ENCODE results near the gene ACY1. TPM values are rescaled to one million over a fixed set of nuclear protein-coding genes. Genes with fewer than 3 reads are reported as not detected.

The ACY1 gene
- total and polyA plus RNA-seq, 2 of the 13 experiments (the other 11 are each of a cell fraction or from before 2014, with no cell fraction given): 113 to 162 TPM

DNA sequence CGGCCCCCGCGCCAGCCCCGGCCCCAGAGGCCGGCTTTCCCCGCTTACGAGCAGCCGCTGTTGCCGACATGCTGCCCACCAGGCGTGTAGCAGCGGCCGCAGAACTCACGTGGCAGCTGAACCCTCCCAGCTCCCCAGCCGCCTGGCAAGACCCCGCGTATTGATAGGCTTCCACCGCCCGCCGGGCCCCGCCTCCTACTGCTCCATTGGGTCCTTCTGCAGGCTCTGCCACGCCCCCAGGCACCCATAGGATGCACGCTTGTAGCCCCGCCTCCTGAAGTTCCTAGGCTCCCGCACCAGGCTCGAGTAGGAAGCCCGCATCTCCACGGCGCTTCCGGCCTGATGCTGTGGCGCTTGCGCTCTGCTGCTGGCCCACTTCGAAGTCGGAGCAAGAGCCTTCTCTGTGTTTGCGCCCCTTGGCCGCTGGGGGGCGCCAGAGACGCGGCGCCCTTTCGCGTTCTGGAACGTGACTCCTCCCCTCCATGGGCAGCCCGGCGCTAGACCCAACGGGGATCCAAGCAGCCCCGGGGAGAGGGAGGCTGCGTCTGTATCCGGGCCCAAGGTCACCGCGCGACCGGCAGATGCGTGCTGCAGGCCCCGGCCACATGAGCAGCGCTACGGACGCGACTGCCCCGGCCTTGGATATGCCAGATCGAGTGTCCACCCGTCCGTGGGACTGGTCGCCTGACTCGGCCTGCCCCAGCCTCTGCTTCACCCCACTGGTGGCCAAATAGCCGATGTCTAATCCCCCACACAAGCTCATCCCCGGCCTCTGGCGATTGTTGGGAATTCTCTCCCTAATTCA, 41.3 kb upstream of the ACY1 start, which contains the start of the genes PARP3 and RRP9 (continued):
- TF ChIP-seq NR1H2 (CRISPR knock-in tag; IDR thresholded peaks at IDR 0.05; ENCODE audit: borderline replicate concordance, low read depth): peak; percentile 25; the same call in 1 of the 2 replicates
- peak; percentile 50 for TF ChIP-seq SMAD3 (CRISPR knock-in tag; IDR thresholded peaks at IDR 0.05)
- TF ChIP-seq ADNP (CRISPR knock-in tag; IDR thresholded peaks at IDR 0.05): no peak
- TF ChIP-seq, protein P1, sequence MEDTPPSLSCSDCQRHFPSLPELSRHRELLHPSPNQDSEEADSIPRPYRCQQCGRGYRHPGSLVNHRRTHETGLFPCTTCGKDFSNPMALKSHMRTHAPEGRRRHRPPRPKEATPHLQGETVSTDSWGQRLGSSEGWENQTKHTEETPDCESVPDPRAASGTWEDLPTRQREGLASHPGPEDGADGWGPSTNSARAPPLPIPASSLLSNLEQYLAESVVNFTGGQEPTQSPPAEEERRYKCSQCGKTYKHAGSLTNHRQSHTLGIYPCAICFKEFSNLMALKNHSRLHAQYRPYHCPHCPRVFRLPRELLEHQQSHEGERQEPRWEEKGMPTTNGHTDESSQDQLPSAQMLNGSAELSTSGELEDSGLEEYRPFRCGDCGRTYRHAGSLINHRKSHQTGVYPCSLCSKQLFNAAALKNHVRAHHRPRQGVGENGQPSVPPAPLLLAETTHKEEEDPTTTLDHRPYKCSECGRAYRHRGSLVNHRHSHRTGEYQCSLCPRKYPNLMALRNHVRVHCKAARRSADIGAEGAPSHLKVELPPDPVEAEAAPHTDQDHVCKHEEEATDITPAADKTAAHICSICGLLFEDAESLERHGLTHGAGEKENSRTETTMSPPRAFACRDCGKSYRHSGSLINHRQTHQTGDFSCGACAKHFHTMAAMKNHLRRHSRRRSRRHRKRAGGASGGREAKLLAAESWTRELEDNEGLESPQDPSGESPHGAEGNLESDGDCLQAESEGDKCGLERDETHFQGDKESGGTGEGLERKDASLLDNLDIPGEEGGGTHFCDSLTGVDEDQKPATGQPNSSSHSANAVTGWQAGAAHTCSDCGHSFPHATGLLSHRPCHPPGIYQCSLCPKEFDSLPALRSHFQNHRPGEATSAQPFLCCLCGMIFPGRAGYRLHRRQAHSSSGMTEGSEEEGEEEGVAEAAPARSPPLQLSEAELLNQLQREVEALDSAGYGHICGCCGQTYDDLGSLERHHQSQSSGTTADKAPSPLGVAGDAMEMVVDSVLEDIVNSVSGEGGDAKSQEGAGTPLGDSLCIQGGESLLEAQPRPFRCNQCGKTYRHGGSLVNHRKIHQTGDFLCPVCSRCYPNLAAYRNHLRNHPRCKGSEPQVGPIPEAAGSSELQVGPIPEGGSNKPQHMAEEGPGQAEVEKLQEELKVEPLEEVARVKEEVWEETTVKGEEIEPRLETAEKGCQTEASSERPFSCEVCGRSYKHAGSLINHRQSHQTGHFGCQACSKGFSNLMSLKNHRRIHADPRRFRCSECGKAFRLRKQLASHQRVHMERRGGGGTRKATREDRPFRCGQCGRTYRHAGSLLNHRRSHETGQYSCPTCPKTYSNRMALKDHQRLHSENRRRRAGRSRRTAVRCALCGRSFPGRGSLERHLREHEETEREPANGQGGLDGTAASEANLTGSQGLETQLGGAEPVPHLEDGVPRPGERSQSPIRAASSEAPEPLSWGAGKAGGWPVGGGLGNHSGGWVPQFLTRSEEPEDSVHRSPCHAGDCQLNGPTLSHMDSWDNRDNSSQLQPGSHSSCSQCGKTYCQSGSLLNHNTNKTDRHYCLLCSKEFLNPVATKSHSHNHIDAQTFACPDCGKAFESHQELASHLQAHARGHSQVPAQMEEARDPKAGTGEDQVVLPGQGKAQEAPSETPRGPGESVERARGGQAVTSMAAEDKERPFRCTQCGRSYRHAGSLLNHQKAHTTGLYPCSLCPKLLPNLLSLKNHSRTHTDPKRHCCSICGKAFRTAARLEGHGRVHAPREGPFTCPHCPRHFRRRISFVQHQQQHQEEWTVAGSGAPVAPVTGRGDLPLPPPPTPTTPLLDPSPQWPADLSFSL (CRISPR knock-in tag; IDR thresholded peaks at IDR 0.05): no peak
- peak; percentile 76 for TF ChIP-seq POGZ (CRISPR knock-in tag; IDR thresholded peaks at IDR 0.05)
- no peak for TF ChIP-seq NBN (conservative IDR thresholded peaks at IDR 0.05)
- no peak for TF ChIP-seq EHMT2 (IDR thresholded peaks at IDR 0.05; ENCODE audit: borderline replicate concordance, low read depth, low read length)
- 0 out of 2 replicates have a peak, but pooled peaks have one; percentile 46 for TF ChIP-seq ATF6 (CRISPR knock-in tag; conservative IDR thresholded peaks at IDR 0.05)
- TF ChIP-seq, protein P2, sequence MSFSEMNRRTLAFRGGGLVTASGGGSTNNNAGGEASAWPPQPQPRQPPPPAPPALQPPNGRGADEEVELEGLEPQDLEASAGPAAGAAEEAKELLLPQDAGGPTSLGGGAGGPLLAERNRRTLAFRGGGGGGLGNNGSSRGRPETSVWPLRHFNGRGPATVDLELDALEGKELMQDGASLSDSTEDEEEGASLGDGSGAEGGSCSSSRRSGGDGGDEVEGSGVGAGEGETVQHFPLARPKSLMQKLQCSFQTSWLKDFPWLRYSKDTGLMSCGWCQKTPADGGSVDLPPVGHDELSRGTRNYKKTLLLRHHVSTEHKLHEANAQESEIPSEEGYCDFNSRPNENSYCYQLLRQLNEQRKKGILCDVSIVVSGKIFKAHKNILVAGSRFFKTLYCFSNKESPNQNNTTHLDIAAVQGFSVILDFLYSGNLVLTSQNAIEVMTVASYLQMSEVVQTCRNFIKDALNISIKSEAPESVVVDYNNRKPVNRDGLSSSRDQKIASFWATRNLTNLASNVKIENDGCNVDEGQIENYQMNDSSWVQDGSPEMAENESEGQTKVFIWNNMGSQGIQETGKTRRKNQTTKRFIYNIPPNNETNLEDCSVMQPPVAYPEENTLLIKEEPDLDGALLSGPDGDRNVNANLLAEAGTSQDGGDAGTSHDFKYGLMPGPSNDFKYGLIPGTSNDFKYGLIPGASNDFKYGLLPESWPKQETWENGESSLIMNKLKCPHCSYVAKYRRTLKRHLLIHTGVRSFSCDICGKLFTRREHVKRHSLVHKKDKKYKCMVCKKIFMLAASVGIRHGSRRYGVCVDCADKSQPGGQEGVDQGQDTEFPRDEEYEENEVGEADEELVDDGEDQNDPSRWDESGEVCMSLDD (CRISPR knock-in tag; IDR thresholded peaks at IDR 0.05; ENCODE audit: borderline replicate concordance): peak; percentile 79; the same call in 1 of the 2 replicates
- TF ChIP-seq ZNF33B (CRISPR knock-in tag; IDR thresholded peaks at IDR 0.05): no peak
- TF ChIP-seq CBX5 (CRISPR knock-in tag; IDR thresholded peaks at IDR 0.05; ENCODE audit: borderline replicate concordance): peak; percentile 68; the same call in 1 of the 2 replicates
- peak; percentile 83 for TF ChIP-seq THAP7 (CRISPR knock-in tag; IDR thresholded peaks at IDR 0.05)
- 0 out of 2 replicates have a peak, but pooled peaks have one; percentile 26 for TF ChIP-seq DPF2 (CRISPR knock-in tag; IDR thresholded peaks at IDR 0.05; ENCODE audit: borderline replicate concordance, low read depth)

Measured in HepG2 (cell line).